Testis (tissue), 3 donors: ENCODE measurements around the gene SHQ1. TPM values are rescaled to one million over a fixed set of nuclear protein-coding genes. Genes with fewer than 3 reads are reported as not detected.

Source experiments
- DNase-seq: peaks from one replicate; pipeline ENCODE4 v3.0.0-alpha.2; 2019
- H3K27ac ChIP-seq, 2 donors: fragments of 200-600 bp; sonication (generic); one replicate each; pipeline ENCODE4 v1.5.1; 2019
- H3K27me3 ChIP-seq: fragments of 200-600 bp; sonication (generic); one replicate; pipeline ENCODE4 v1.5.1; 2019
- H3K36me3 ChIP-seq: fragments of 200-600 bp; sonication (generic); one replicate; pipeline ENCODE4 v1.5.1; 2017; ENCODE audit warnings: low read depth; ENCODE audit errors: missing control alignments
- H3K4me1 ChIP-seq: fragments of 200-600 bp; sonication (generic); one replicate; pipeline ENCODE4 v1.5.1; 2019
- H3K4me3 ChIP-seq, 2 donors: fragments of 200-600 bp; sonication (generic); one replicate each; pipeline ENCODE4 v1.5.1; 2017 to 2019
- H3K9me3 ChIP-seq: fragments of 200-600 bp; sonication (generic); one replicate; pipeline ENCODE4 v1.5.1; 2017
- POLR2A ChIP-seq: fragments of 450-650 bp; IDR thresholded peaks from one replicate; pipeline ENCODE4 v1.6.1; 2017; ENCODE audit warnings: antibody characterized with exemption, mild to moderate bottlenecking, moderate library complexity
- WGBS, 2 donors: methylation state at CpG; one replicate each; pipeline ENCODE4 v1.1.5; 2018; 5-methylcytosine and 5-hydroxymethylcytosine counted together
- intact Hi-C: fragments of 100-400 bp; cut with DNase I; formaldehyde crosslinking; loops from one replicate; pipeline ENCODE4 v1.15.1; 2023; ENCODE audit warnings: low total_unique reads
- polyA plus RNA-seq: library from polyadenylated mRNA; stranded (reverse); fragments of 350-450 nt; fragmentation: Illumina TruSeq; extraction: RNeasy Lipid Tissue Mini Kit (QIAGEN cat#74804); gene quantifications from one replicate; pipeline ENCODE4 v1.2.3, GENCODE V29; 2014; ENCODE audit warnings: low read depth, low replicate concordance; ENCODE audit not compliant: insufficient read depth
- total RNA-seq, 2 donors: library from RNA; depleted of rRNA; stranded (reverse); fragments of >200 nt; gene quantifications; one replicate each; pipeline ENCODE4 v1.2.3, GENCODE V29; 2016
- TF ChIP-seq, protein P1 (sequence below), 3 experiments: fragments of 450-650 bp in 2 of 3; fragments of 200-600 bp in 1 of 3; sonication (generic) in 1 of 3; IDR thresholded peaks; one replicate each; pipeline ENCODE4 v1.5.1; 2016 to 2019; ENCODE audit warnings: antibody characterized with exemption in 3 of 3, mild to moderate bottlenecking in 2 of 3, moderate library complexity in 1 of 3

Gene SHQ1
- total and polyA plus RNA-seq, 3 donors from 2014 or later, result 20.1 to 26.9 (median 21.2) TPM

GRCh38 chr3:72892870-72893269, 44.6 kb upstream of the SHQ1 start:
- no peak overlapping the region for H3K4me3 ChIP-seq
- H3K27ac ChIP-seq, result no peak overlapping the region
- intact Hi-C loops, result no loop called here
- H3K4me1 ChIP-seq, result peaks cover 17% of the 10 kb centered on the region
- DNase-seq, result peak; percentile 46
- no peaks in the 10 kb centered on the region for H3K36me3 ChIP-seq
- H3K27me3 ChIP-seq, result no peaks in the 10 kb centered on the region
- WGBS, 2 donors, result 75 to 78% methylated on average over 4 of the region's 4 CpGs
- TF ChIP-seq POLR2A, result no peak
- TF ChIP-seq, protein P1, sequence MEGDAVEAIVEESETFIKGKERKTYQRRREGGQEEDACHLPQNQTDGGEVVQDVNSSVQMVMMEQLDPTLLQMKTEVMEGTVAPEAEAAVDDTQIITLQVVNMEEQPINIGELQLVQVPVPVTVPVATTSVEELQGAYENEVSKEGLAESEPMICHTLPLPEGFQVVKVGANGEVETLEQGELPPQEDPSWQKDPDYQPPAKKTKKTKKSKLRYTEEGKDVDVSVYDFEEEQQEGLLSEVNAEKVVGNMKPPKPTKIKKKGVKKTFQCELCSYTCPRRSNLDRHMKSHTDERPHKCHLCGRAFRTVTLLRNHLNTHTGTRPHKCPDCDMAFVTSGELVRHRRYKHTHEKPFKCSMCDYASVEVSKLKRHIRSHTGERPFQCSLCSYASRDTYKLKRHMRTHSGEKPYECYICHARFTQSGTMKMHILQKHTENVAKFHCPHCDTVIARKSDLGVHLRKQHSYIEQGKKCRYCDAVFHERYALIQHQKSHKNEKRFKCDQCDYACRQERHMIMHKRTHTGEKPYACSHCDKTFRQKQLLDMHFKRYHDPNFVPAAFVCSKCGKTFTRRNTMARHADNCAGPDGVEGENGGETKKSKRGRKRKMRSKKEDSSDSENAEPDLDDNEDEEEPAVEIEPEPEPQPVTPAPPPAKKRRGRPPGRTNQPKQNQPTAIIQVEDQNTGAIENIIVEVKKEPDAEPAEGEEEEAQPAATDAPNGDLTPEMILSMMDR (IDR thresholded peaks at IDR 0.05), result peak in 1 of 3 experiments; percentile 31
- H3K9me3 ChIP-seq, result no peaks in the 10 kb centered on the region

DNA sequence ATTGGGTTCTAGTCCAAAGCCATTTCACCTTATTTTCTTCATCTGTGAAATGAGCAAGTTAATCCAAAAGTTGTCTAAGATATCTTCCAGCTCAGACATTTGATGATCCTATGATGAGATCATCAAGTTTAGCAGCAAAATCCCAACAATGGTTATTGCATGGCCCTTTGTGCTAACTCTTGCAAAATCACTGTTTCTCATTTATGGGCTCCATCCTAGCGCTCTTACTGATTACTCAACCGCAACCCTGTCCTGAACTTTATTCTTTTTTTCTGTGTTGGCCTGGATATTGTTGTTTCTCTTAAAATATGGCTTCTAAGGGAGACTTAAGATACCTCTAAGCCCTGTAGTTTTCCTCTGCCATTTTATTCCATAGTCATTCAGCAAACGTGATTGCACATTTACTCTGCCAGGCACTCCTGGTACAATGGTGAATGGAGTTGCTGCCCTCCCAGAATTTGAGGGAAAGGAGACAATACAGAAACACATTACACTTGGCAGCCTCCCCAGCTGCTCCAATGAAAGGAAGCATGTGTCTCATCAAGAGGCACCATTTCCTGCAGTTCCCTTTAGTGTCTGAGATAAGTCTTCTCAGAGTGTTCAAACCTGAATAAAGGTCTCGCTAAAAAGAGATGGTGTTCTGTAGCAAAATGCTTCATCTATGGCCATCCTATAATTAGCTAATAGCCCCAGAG, 44.0 kb upstream of the SHQ1 start:
- 66 to 78% methylated on average over 4 of the region's 4 CpGs for whole genome bisulfite sequencing, 2 donors
- Histone ChIP-seq H3K4me1 (peaks cover 17% of the 10 kb centered on the region), H3K27me3 (no peaks in the 10 kb centered on the region), H3K36me3 (no peaks in the 10 kb centered on the region), H3K9me3 (no peaks in the 10 kb centered on the region), H3K4me3 (no peak overlapping the region), H3K27ac (no peak overlapping the region)
- TF ChIP-seq POLR2A, result no peak
- TF ChIP-seq, protein P1 (IDR thresholded peaks at IDR 0.05), result no peak
- intact Hi-C loops, result no loop called here
- DNase-seq, result peak; percentile 21

GRCh38 chr3:72891053-72891855, 43.0 kb upstream of the SHQ1 start:
- Histone ChIP-seq H3K27me3 (no peaks in the 10 kb centered on the region), H3K27ac (peak overlapping the region; percentile 37 to 52), H3K9me3 (no peaks in the 10 kb centered on the region), H3K36me3 (no peaks in the 10 kb centered on the region), H3K4me1 (peaks cover 24% of the 10 kb centered on the region), H3K4me3 (no peak overlapping the region)
- TF ChIP-seq, protein P1 (IDR thresholded peaks at IDR 0.05), result no peak
- no peak for TF ChIP-seq POLR2A
- intact Hi-C loops, result no loop called here
- WGBS, 2 donors, result 36 to 40% methylated on average over 8 of the region's 8 CpGs
- peak; percentile 63 for DNase-seq

DNA sequence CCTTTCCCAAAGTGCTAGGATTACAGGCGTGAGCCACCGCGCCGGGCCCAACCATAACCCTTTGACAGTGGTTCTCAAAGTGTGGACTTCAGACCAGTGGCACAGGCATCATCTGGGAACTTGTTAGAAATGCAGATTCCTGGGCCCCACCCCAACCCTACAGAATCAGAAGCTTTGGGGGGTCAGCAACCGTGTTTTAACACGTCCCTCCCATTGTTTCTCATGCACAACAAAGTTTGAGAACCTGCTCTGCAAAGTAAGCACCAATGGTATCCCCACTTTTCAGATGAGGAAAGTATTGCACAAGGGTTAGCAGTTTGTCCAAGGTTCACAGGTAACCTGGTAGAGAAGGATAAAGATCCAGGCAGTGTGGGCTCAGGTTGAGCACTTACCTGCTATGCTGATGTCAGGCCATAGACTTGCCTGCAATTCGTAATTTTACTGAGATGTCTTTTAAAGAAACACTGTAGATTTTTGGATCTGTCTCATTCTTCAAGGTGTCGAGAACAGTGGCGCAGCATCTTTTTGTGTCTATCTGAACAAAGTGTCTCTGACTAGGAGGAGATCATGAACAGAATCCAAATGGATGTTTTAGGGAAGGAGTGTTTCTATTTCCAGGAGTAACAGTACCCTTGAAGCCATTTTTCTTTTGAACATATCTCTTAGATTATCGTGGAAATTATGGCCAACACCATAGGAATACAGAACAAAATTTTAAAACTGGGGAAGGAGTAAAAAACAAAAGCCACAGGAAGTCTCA, 42.1 kb upstream of the SHQ1 start:
- Histone ChIP-seq H3K9me3 (no peaks in the 10 kb centered on the region), H3K4me3 (no peak overlapping the region), H3K36me3 (no peaks in the 10 kb centered on the region), H3K27me3 (no peaks in the 10 kb centered on the region), H3K27ac (no peak overlapping the region), H3K4me1 (peaks cover 24% of the 10 kb centered on the region)
- no peak for DNase-seq
- no peak for TF ChIP-seq POLR2A
- TF ChIP-seq, protein P1 (IDR thresholded peaks at IDR 0.05), result no peak
- WGBS, 2 donors, result 66 to 83% methylated on average over 4 to 10 of the region's 10 CpGs
- intact Hi-C loops, result no loop called here
